HG03439 (cell line): ENCODE measurements around the gene TAS1R1.

Experiments used
- ATAC-seq: cut with Tn5 transposase; IDR thresholded peaks from one replicate; pipeline ENCODE4 v1.9.1; 2021; ENCODE audit warnings: mild to moderate bottlenecking, moderate library complexity; ENCODE audit not compliant: unreplicated experiment

Gene TAS1R1

GRCh38 chr1:6601923-6602668 lies 47.0 kb downstream of the TAS1R1 start:
- peak; percentile 5 for ATAC-seq

- ATAC-seq: peak; percentile 52
These were observed 47.6 kb downstream of the TAS1R1 start, which contains the start of gene KLHL21 for GRCh38 chr1:6602669-6603237. Gene KLHL21 (minus strand): TSS chr1:6602869. CDS start chr1:6602817, 52 bp downstream.

- peak; percentile 29 for ATAC-seq
These were observed 48.3 kb downstream of the TAS1R1 start for GRCh38 chr1:6603238-6603914.

GRCh38 chr1:6603915-6604558 lies 48.9 kb downstream of the TAS1R1 start:
- ATAC-seq: no peak

GRCh38 chr1:6612641-6613360 lies 57.7 kb downstream of the TAS1R1 start:
- no peak for ATAC-seq

- peak; percentile 89 for ATAC-seq
These were observed 58.4 kb downstream of the TAS1R1 start, which contains the start of gene PHF13 for GRCh38 chr1:6613361-6614018. Gene PHF13 (plus strand): TSS chr1:6613731. CDS start chr1:6614067, 336 bp downstream.

- ATAC-seq: no peak
These were observed 59.2 kb downstream of the TAS1R1 start for GRCh38 chr1:6614019-6614928.

- ATAC-seq: no peak
These were observed 60.0 kb downstream of the TAS1R1 start for GRCh38 chr1:6614929-6615785.

- ATAC-seq: no peak
These were observed 63.9 kb downstream of the TAS1R1 start for GRCh38 chr1:6619045-6619444.

- no peak for ATAC-seq
These were observed 66.6 kb downstream of the TAS1R1 start for GRCh38 chr1:6621429-6622391.

GRCh38 chr1:6622396-6623152 lies 67.5 kb downstream of the TAS1R1 start:
- no peak for ATAC-seq

GRCh38 chr1:6623269-6623965 lies 68.3 kb downstream of the TAS1R1 start:
- no peak for ATAC-seq

- ATAC-seq: peak; percentile 77
These were observed 69.8 kb downstream of the TAS1R1 start, which contains the start of gene THAP3 for GRCh38 chr1:6624710-6625583. Gene THAP3 (plus strand): TSS chr1:6624868. CDS start chr1:6625219, 351 bp downstream.

GRCh38 chr1:6625584-6626149 lies 70.6 kb downstream of the TAS1R1 start:
- ATAC-seq: peak; percentile 29
